NB4 (cell line): ENCODE data around the gene KIFAP3.
"Not testable (repeated sequence)": the region's sequence is repeated elsewhere in the genome, so short reads cannot be mapped to it uniquely, and the experiment has no call there.

Experiments
- DNase-seq: peaks from one replicate; pipeline ENCODE4 v3.0.0; 2010; ENCODE audit warnings: low read depth
- H3K4me3 ChIP-seq: one replicate; pipeline ENCODE4 v1.5.1; 2011; ENCODE audit warnings: mild to moderate bottlenecking, low read depth, low read length, moderate library complexity
- CTCF ChIP-seq: IDR thresholded peaks from one replicate; pipeline ENCODE4 v1.5.1; 2012; ENCODE audit warnings: low read depth, low read length
- MAX ChIP-seq: IDR thresholded peaks from 2 replicates; pipeline ENCODE4 v1.6.1; 2011; ENCODE audit warnings: low read depth, low read length
- MYC ChIP-seq: IDR thresholded peaks from 2 replicates; pipeline ENCODE4 v1.6.1; 2011; ENCODE audit warnings: low read depth, low read length
- POLR2A ChIP-seq: IDR thresholded peaks from 2 replicates; pipeline ENCODE4 v1.6.1; 2011; ENCODE audit warnings: mild to moderate bottlenecking; ENCODE audit not compliant: insufficient read length; ENCODE audit errors: extremely low read depth

The KIFAP3 gene

GRCh38 chr1:170077926-170078325 is 3.4 kb upstream of the KIFAP3 start:
- H3K4me3 ChIP-seq = no peak overlapping the region
- TF ChIP-seq POLR2A (no peak), CTCF (no peak), MAX (no peak), MYC (no peak)
- no peak for DNase-seq

GRCh38 chr1:170076952-170077351 is 2.5 kb upstream of the KIFAP3 start:
- not testable (repeated sequence) for H3K4me3 ChIP-seq, DNase-seq

DNA sequence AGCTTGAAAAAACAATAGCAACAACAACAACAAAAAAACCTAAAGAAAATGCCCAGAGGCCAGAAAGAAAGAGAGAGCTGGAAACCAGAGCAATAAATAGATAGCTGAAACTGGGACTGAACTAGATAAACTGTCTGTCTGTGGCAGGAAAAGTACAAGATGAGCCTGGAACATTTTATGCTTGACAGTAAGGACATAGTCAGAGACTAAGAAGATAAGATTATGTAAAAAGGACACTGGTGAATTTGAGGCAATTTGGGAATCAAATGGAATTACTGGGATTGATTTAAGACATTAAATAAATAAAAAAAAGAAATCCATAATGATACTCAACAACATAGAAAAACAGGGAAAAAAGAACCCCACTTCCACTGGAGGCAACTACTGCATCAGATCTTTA is 1.7 kb upstream of the KIFAP3 start:
- no peak for TF ChIP-seq POLR2A
- no peak for TF ChIP-seq MAX
- no peak for TF ChIP-seq MYC
- no peak for TF ChIP-seq CTCF
- no peak overlapping the region for H3K4me3 ChIP-seq
- DNase-seq = no peak

- no peak for DNase-seq
- TF ChIP-seq MYC (no peak), POLR2A (no peak), MAX (no peak), CTCF (no peak)
- peak overlapping the region; percentile 51 for H3K4me3 ChIP-seq
Observed at GRCh38 chr1:170075186-170075585, 691 bp upstream of the KIFAP3 start.

DNA sequence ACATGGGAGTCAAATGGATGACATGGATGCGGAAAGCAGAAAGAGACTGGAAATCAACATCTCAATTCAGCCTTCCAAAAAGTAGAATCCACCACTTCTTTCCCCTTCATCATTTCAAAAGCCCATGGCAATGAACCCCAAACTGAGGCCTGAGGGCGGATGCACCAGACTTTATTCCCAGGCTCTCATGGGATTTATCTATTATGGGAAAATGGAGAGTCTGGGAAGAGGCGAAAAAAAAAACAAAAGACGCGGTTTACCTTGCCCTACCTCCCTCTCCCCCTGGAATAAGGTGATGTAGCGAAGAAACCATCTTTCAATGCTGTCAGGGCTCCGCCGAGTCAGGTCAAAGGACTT is 624 bp downstream of the KIFAP3 start:
- DNase-seq = no peak
- TF ChIP-seq POLR2A (no peak), CTCF (no peak), MAX (no peak), MYC (no peak)
- H3K4me3 ChIP-seq = peak overlapping the region; percentile 84

- DNase-seq = peak; percentile 66
- H3K4me3 ChIP-seq = no peak overlapping the region
- TF ChIP-seq POLR2A = no peak
- no peak for TF ChIP-seq MYC
- TF ChIP-seq MAX = no peak
- TF ChIP-seq CTCF = no peak
Observed at GRCh38 chr1:170071378-170071777, 3.1 kb downstream of the KIFAP3 start.

DNA sequence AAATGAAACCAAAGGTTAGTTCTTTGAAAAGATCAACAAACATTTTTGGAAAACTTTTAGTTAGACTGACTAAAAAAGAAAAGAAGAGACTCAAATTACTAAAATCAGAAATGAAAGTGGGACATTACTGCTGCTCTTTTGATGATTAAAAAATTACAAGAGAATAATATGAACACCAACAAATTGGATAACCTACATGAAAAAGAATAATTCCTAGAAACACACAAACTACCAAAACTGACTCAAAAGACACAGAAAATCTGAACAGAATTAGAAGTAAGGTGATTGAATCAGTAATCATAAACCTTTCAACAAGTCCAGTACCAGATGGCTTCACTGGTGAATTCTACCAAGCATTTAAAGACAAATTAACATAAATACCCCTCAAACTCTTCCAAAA is 5.6 kb downstream of the KIFAP3 start:
- no peak overlapping the region for H3K4me3 ChIP-seq
- DNase-seq = no peak
- no peak for TF ChIP-seq CTCF
- TF ChIP-seq MYC = no peak
- no peak for TF ChIP-seq POLR2A
- no peak for TF ChIP-seq MAX
